Astrocyte (in vitro differentiated cells and primary cell): ENCODE measurements around the gene SUMO3. TPM values are rescaled to one million over a fixed set of nuclear protein-coding genes. Genes with fewer than 3 reads are reported as not detected.

Source experiments
- DNase-seq: peaks from one replicate; pipeline ENCODE4 v3.0.0-alpha.2; 2010; ENCODE audit warnings: low read depth
- FAIRE-seq: peaks from 2 replicates; lab custom pipeline; 2011; peaks lifted over from hg19 to GRCh38; lab: Jason Lieb, UNC
- H2AFZ ChIP-seq: 2 replicates; pipeline ENCODE4 v1.6.0; 2012; ENCODE audit warnings: low read depth, low read length, inconsistent platforms
- H3K27ac ChIP-seq: 2 replicates; pipeline ENCODE4 v1.5.1; 2011; ENCODE audit warnings: low read depth, low read length, inconsistent platforms
- H3K27me3 ChIP-seq: 2 replicates; pipeline ENCODE4 v1.6.0; 2011; ENCODE audit warnings: low read length, inconsistent platforms; ENCODE audit not compliant: insufficient read depth
- H3K36me3 ChIP-seq: 2 replicates; pipeline ENCODE4 v1.5.1; 2011; ENCODE audit warnings: low read length, inconsistent platforms; ENCODE audit not compliant: insufficient read depth
- H3K4me1 ChIP-seq: 2 replicates; pipeline ENCODE4 v1.5.1; 2011; ENCODE audit warnings: low read length, inconsistent platforms; ENCODE audit not compliant: insufficient read depth
- H3K4me2 ChIP-seq: 2 replicates; pipeline ENCODE4 v1.6.0; 2012; ENCODE audit warnings: low read length, inconsistent platforms
- H3K4me3 ChIP-seq: 2 replicates; pipeline ENCODE4 v1.5.1; 2011; ENCODE audit warnings: low read depth, mild to moderate bottlenecking, low read length, inconsistent platforms; ENCODE audit not compliant: insufficient read depth
- H3K79me2 ChIP-seq: 2 replicates; pipeline ENCODE4 v1.6.0; 2012; ENCODE audit warnings: mild to moderate bottlenecking, low read length, inconsistent platforms; ENCODE audit not compliant: insufficient read depth
- H3K9ac ChIP-seq: 2 replicates; pipeline ENCODE4 v1.6.0; 2012; ENCODE audit warnings: mild to moderate bottlenecking, low read length, inconsistent platforms
- H3K9me3 ChIP-seq: 2 replicates; pipeline ENCODE4 v1.5.1; 2012; ENCODE audit warnings: low read depth, mild to moderate bottlenecking, low read length, inconsistent platforms; ENCODE audit not compliant: insufficient read depth
- H4K20me1 ChIP-seq: 2 replicates; pipeline ENCODE4 v1.6.0; 2012; ENCODE audit warnings: low read length, inconsistent platforms; ENCODE audit not compliant: insufficient read depth
- H3K27ac Mint-ChIP-seq: one replicate; pipeline ENCODE4 v1.8.0; 2021; ENCODE audit warnings: mild to moderate bottlenecking, mixed read lengths; ENCODE audit not compliant: unreplicated experiment
- H3K27me3 Mint-ChIP-seq: one replicate; pipeline ENCODE4 v1.8.0; 2021; ENCODE audit warnings: low read depth, mixed read lengths; ENCODE audit not compliant: unreplicated experiment
- H3K36me3 Mint-ChIP-seq: one replicate; pipeline ENCODE4 v1.8.0; 2021; ENCODE audit warnings: low read depth, mixed read lengths; ENCODE audit not compliant: unreplicated experiment
- H3K4me1 Mint-ChIP-seq: one replicate; pipeline ENCODE4 v1.8.0; 2021; ENCODE audit warnings: low read depth, mixed read lengths; ENCODE audit not compliant: unreplicated experiment
- H3K4me3 Mint-ChIP-seq: one replicate; pipeline ENCODE4 v1.8.0; 2021; ENCODE audit warnings: mild to moderate bottlenecking, moderate library complexity, mixed read lengths; ENCODE audit not compliant: unreplicated experiment
- H3K9me3 Mint-ChIP-seq: one replicate; pipeline ENCODE4 v1.8.0; 2021; ENCODE audit warnings: mild to moderate bottlenecking, mixed read lengths; ENCODE audit not compliant: unreplicated experiment
- CTCF ChIP-seq: IDR thresholded peaks from 2 replicates; pipeline ENCODE4 v1.5.1; 2011; ENCODE audit warnings: low read depth, mild to moderate bottlenecking, inconsistent platforms, low read length, moderate library complexity; ENCODE audit not compliant: insufficient read depth
- EZH2 ChIP-seq: IDR thresholded peaks from 2 replicates; pipeline ENCODE4 v1.6.1; 2012; ENCODE audit warnings: mild to moderate bottlenecking, low read length, inconsistent platforms; ENCODE audit not compliant: insufficient read depth
- total RNA-seq: library from RNA; stranded (reverse); gene quantifications from 2 replicates; pipeline ENCODE4 v1.2.1, GENCODE V29; 2021

The SUMO3 gene
- total RNA-seq, 1 donor from 2014 or later = 83.5 TPM

- no peak overlapping the region for H3K4me3 Mint-ChIP-seq
- Histone ChIP-seq H3K27ac (no peak overlapping the region), H3K4me2 (no peak overlapping the region), H3K9me3 (no peaks in the 10 kb centered on the region), H3K4me1 (peaks cover 12% of the 10 kb centered on the region), H4K20me1 (peaks cover 5% of the 10 kb centered on the region), H3K9ac (no peak overlapping the region), H3K4me3 (no peak overlapping the region), H2AFZ (no peak overlapping the region), H3K27me3 (no peaks in the 10 kb centered on the region), H3K36me3 (no peaks in the 10 kb centered on the region), H3K79me2 (no peaks in the 10 kb centered on the region)
- no peak overlapping the region for H3K27ac Mint-ChIP-seq
- peaks cover under 1% of the 10 kb centered on the region for H3K9me3 Mint-ChIP-seq
- peaks cover 28% of the 10 kb centered on the region for H3K27me3 Mint-ChIP-seq
- H3K36me3 Mint-ChIP-seq = no peaks in the 10 kb centered on the region
- DNase-seq (no peak), FAIRE-seq (no peak)
- TF ChIP-seq EZH2 = no peak
- H3K4me1 Mint-ChIP-seq = peaks cover 7% of the 10 kb centered on the region
These were observed 56.7 kb downstream of the SUMO3 start for GRCh38 chr21:44761011-44761729.

- Mint-ChIP-seq H3K9me3 (peaks cover 5% of the 10 kb centered on the region), H3K27me3 (peaks cover 32% of the 10 kb centered on the region), H3K27ac (no peak overlapping the region), H3K4me3 (no peak overlapping the region), H3K4me1 (peaks cover 1% of the 10 kb centered on the region), H3K36me3 (no peaks in the 10 kb centered on the region)
- H4K20me1 ChIP-seq = peaks cover 5% of the 10 kb centered on the region
- no peaks in the 10 kb centered on the region for H3K9me3 ChIP-seq
- H2AFZ ChIP-seq = no peak overlapping the region
- H3K4me2 ChIP-seq = no peak overlapping the region
- H3K4me1 ChIP-seq = peaks cover 4% of the 10 kb centered on the region
- H3K36me3 ChIP-seq = no peaks in the 10 kb centered on the region
- FAIRE-seq (no peak), DNase-seq (no peak)
- no peak overlapping the region for H3K9ac ChIP-seq
- TF ChIP-seq CTCF = no peak
- TF ChIP-seq EZH2 = no peak
- no peaks in the 10 kb centered on the region for H3K79me2 ChIP-seq
- no peak overlapping the region for H3K4me3 ChIP-seq
- H3K27me3 ChIP-seq = no peaks in the 10 kb centered on the region
- H3K27ac ChIP-seq = no peak overlapping the region
These were observed 57.5 kb downstream of the SUMO3 start for GRCh38 chr21:44760376-44760775.

GRCh38 chr21:44759628-44760285 is 58.1 kb downstream of the SUMO3 start:
- no peak overlapping the region for H2AFZ ChIP-seq
- H3K4me1 ChIP-seq = no peaks in the 10 kb centered on the region
- Mint-ChIP-seq H3K4me1 (no peaks in the 10 kb centered on the region), H3K27ac (no peak overlapping the region), H3K9me3 (peaks cover 9% of the 10 kb centered on the region), H3K36me3 (no peaks in the 10 kb centered on the region), H3K27me3 (peaks cover 32% of the 10 kb centered on the region), H3K4me3 (no peak overlapping the region)
- H3K4me3 ChIP-seq = no peak overlapping the region
- peaks cover 4% of the 10 kb centered on the region for H4K20me1 ChIP-seq
- no peaks in the 10 kb centered on the region for H3K9me3 ChIP-seq
- no peaks in the 10 kb centered on the region for H3K27me3 ChIP-seq
- H3K36me3 ChIP-seq = no peaks in the 10 kb centered on the region
- H3K9ac ChIP-seq = no peak overlapping the region
- H3K79me2 ChIP-seq = no peaks in the 10 kb centered on the region
- no peak for TF ChIP-seq EZH2
- TF ChIP-seq CTCF = no peak
- no peak overlapping the region for H3K4me2 ChIP-seq
- no peak overlapping the region for H3K27ac ChIP-seq
- DNase-seq (no peak), FAIRE-seq (no peak)
